Brain microvascular endothelial cell (primary cell): ENCODE measurements around the gene SPANXD.

Experiments used
- DNase-seq: peaks from one replicate; pipeline ENCODE4 v3.0.0-alpha.2; 2020
- H3K27ac ChIP-seq: fragments of 250-450 bp; sonication (Bioruptor Pico); 2 replicates; pipeline ENCODE4 v1.5.1; 2020; ENCODE audit warnings: mild to moderate bottlenecking, moderate library complexity
- H3K27me3 ChIP-seq: fragments of 250-450 bp; sonication (Bioruptor Pico); replicated peaks from 2 replicates; pipeline ENCODE4 v1.5.1; 2020; ENCODE audit warnings: mild to moderate bottlenecking
- H3K36me3 ChIP-seq: fragments of 250-450 bp; sonication (Bioruptor Pico); replicated peaks from 2 replicates; pipeline ENCODE4 v1.5.1; 2020; ENCODE audit warnings: mild to moderate bottlenecking
- H3K4me3 ChIP-seq: 2 replicates; pipeline ENCODE4 v1.5.1; 2011; ENCODE audit warnings: low read depth, mild to moderate bottlenecking, control low read depth, low read length, moderate library complexity
- in situ Hi-C: cut with HindIII; loops from 2 replicates; pipeline ENCODE4 v1.10.0; 2017; ENCODE audit warnings: low sequenced_read_pairs, low pct_ligation_motif_present
- TF ChIP-seq, protein P1 (sequence below): IDR thresholded peaks from 2 replicates; pipeline ENCODE4 v1.5.1; 2011; ENCODE audit warnings: low read depth, mild to moderate bottlenecking, moderate library complexity, low read length, control low read depth, inconsistent platforms; ENCODE audit errors: missing control alignments

SPANXD gene

DNA sequence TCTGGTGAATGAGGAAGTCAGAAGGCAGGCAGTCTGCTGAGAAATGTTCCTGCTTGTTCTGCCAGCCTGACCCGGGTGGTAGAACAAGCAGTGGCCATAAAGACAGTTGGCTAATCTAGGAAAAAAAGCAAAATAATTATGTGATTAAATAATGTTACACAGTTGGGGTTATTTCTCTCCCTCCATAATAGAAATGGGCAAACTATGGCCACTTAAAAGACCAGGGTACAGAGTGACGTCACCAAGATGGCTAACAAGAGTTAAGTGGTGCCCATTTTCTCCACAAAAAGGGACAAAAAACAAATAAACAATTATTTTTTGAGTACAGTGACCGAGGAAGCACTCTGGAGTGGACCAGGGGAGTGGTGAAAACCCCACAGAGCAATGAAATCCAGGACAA, 16.1 kb upstream of the SPANXD start:
- TF ChIP-seq, protein P1, sequence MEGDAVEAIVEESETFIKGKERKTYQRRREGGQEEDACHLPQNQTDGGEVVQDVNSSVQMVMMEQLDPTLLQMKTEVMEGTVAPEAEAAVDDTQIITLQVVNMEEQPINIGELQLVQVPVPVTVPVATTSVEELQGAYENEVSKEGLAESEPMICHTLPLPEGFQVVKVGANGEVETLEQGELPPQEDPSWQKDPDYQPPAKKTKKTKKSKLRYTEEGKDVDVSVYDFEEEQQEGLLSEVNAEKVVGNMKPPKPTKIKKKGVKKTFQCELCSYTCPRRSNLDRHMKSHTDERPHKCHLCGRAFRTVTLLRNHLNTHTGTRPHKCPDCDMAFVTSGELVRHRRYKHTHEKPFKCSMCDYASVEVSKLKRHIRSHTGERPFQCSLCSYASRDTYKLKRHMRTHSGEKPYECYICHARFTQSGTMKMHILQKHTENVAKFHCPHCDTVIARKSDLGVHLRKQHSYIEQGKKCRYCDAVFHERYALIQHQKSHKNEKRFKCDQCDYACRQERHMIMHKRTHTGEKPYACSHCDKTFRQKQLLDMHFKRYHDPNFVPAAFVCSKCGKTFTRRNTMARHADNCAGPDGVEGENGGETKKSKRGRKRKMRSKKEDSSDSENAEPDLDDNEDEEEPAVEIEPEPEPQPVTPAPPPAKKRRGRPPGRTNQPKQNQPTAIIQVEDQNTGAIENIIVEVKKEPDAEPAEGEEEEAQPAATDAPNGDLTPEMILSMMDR = no peak
- no peak for DNase-seq
- Histone ChIP-seq H3K27ac (no peak overlapping the region), H3K4me3 (no peak overlapping the region), H3K27me3 (no peaks in the 10 kb centered on the region), H3K36me3 (no peaks in the 10 kb centered on the region)
- in situ Hi-C loops = no loop called here

GRCh38 chrX:141701072-141701471, 2.5 kb upstream of the SPANXD start:
- no peak for DNase-seq
- TF ChIP-seq, protein P1 = no peak
- H3K36me3 ChIP-seq = no peaks in the 10 kb centered on the region
- H3K27ac ChIP-seq = no peak overlapping the region
- in situ Hi-C loops = no loop called here
- no peaks in the 10 kb centered on the region for H3K27me3 ChIP-seq
- no peak overlapping the region for H3K4me3 ChIP-seq

GRCh38 chrX:141673946-141674345, 24.6 kb downstream of the SPANXD start:
- TF ChIP-seq, protein P1 = no peak
- Histone ChIP-seq H3K27ac (no peak overlapping the region), H3K4me3 (no peak overlapping the region), H3K36me3 (no peaks in the 10 kb centered on the region), H3K27me3 (no peaks in the 10 kb centered on the region)
- in situ Hi-C loops = no loop called here
- no peak for DNase-seq

GRCh38 chrX:141669689-141670088, 28.9 kb downstream of the SPANXD start:
- in situ Hi-C loops = no loop called here
- DNase-seq = no peak
- Histone ChIP-seq H3K36me3 (no peaks in the 10 kb centered on the region), H3K27me3 (no peaks in the 10 kb centered on the region), H3K4me3 (no peak overlapping the region), H3K27ac (no peak overlapping the region)
- TF ChIP-seq, protein P1 = no peak

DNA sequence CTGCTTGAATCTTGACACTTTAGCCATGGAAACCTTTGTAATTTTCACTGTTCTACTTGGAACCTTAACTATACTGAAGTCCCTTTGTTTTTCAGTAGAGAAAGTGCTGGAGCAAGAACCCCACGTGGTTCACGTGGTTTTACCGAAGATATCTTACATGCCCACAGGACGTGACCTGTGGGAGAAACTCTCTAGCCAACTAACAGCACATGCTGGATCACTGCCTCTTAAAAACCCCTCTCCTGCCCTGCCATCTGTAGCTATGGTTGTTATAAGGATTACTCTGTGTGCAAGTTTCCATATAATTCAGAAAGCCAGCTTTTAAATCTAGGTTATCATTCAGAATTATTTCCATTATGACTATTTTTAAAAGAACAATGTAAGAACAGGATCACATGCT, 30.2 kb downstream of the SPANXD start:
- no peaks in the 10 kb centered on the region for H3K27me3 ChIP-seq
- no peak for DNase-seq
- H3K4me3 ChIP-seq = no peak overlapping the region
- in situ Hi-C loops = no loop called here
- TF ChIP-seq, protein P1 = no peak
- no peaks in the 10 kb centered on the region for H3K36me3 ChIP-seq
- no peak overlapping the region for H3K27ac ChIP-seq

DNA sequence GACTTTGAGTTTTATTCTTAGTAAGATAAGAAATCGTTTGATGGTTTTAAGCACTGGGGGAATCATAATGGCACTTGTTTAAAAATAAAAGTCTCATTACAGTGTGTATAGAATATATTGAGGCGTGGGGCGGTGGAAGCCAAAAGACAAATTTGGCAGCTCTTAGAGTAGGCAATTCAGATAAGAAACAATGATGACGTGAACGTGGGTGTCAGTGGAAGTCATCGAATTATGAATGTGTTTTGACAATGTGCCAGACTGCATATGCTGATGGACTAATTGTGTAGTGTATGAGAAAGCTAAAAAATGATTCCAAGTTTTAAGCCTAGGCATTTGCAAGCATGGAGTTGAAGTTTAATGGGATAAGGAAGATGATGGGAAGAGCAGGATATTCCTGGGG, 35.8 kb downstream of the SPANXD start:
- in situ Hi-C loops = no loop called here
- Histone ChIP-seq H3K36me3 (no peaks in the 10 kb centered on the region), H3K4me3 (no peak overlapping the region), H3K27me3 (no peaks in the 10 kb centered on the region), H3K27ac (no peak overlapping the region)
- DNase-seq = no peak
- TF ChIP-seq, protein P1 = no peak
